Measurements from ENCODE around the gene GRIPAP1. TPM values are rescaled to one million over a fixed set of nuclear protein-coding genes. Genes with fewer than 3 reads are reported as not detected.
A peak's percentile ranks its signal among the peaks of the same experiment; 100 is the strongest.

The GRIPAP1 gene
- total and polyA plus RNA-seq, 2 donors: 16.1 to 27.9 TPM

- H3K4me3 ChIP-seq (ENCODE audit: low read depth, low read length): no peak overlapping the region
- no peak for DNase-seq (ENCODE audit: extremely low spot score)
- WGBS: 87% methylated on average over 7 of the region's 7 CpGs
- H3K27ac ChIP-seq (ENCODE audit: low read depth): no peak overlapping the region
- H3K36me3 ChIP-seq (ENCODE audit: insufficient read depth): no peaks in the 10 kb centered on the region
- H3K4me1 ChIP-seq (ENCODE audit: insufficient read depth): no peaks in the 10 kb centered on the region
Measured at GRCh38 chrX:49019599-49020249, 17.7 kb upstream of the GRIPAP1 start.

GRCh38 chrX:49019050-49019449 is 17.0 kb upstream of the GRIPAP1 start:
- Histone ChIP-seq H3K4me1 (ENCODE audit: insufficient read depth) (no peaks in the 10 kb centered on the region), H3K27ac (ENCODE audit: low read depth) (no peak overlapping the region), H3K36me3 (ENCODE audit: insufficient read depth) (no peaks in the 10 kb centered on the region), H3K4me3 (ENCODE audit: low read depth, low read length) (no peak overlapping the region)
- WGBS: 93% methylated on average over 2 of the region's 2 CpGs
- no peak for DNase-seq (ENCODE audit: extremely low spot score)

GRCh38 chrX:49003696-49004095 is 1.6 kb upstream of the GRIPAP1 start:
- H3K27ac ChIP-seq (ENCODE audit: low read depth): no peak overlapping the region
- H3K4me3 ChIP-seq (ENCODE audit: low read depth, low read length): no peak overlapping the region
- H3K36me3 ChIP-seq (ENCODE audit: insufficient read depth): no peaks in the 10 kb centered on the region
- DNase-seq (ENCODE audit: extremely low spot score): no peak
- 53% methylated on average over 5 of the region's 5 CpGs for WGBS
- no peaks in the 10 kb centered on the region for H3K4me1 ChIP-seq (ENCODE audit: insufficient read depth)

GRCh38 chrX:49001521-49002090 is 458 bp downstream of the GRIPAP1 start:
- no peaks in the 10 kb centered on the region for H3K4me1 ChIP-seq (ENCODE audit: insufficient read depth)
- 2% methylated on average over 17 of the region's 17 CpGs for WGBS
- no peak overlapping the region for H3K27ac ChIP-seq (ENCODE audit: low read depth)
- H3K36me3 ChIP-seq (ENCODE audit: insufficient read depth): peaks cover 3% of the 10 kb centered on the region
- DNase-seq (ENCODE audit: extremely low spot score): peak; percentile 0
- H3K4me3 ChIP-seq (ENCODE audit: low read depth, low read length): peak overlapping the region; percentile 70

- Histone ChIP-seq H3K27ac (ENCODE audit: low read depth) (no peak overlapping the region), H3K4me3 (ENCODE audit: low read depth, low read length) (no peak overlapping the region), H3K36me3 (ENCODE audit: insufficient read depth) (peaks cover 3% of the 10 kb centered on the region), H3K4me1 (ENCODE audit: insufficient read depth) (no peaks in the 10 kb centered on the region)
- 98% methylated on average over 4 of the region's 4 CpGs for WGBS
- no peak for DNase-seq (ENCODE audit: extremely low spot score)
Measured at GRCh38 chrX:49000636-49001035, 1.4 kb downstream of the GRIPAP1 start.

- Histone ChIP-seq H3K36me3 (ENCODE audit: insufficient read depth) (peaks cover 3% of the 10 kb centered on the region), H3K27ac (ENCODE audit: low read depth) (no peak overlapping the region), H3K4me3 (ENCODE audit: low read depth, low read length) (no peak overlapping the region), H3K4me1 (ENCODE audit: insufficient read depth) (no peaks in the 10 kb centered on the region)
- no peak for DNase-seq (ENCODE audit: extremely low spot score)
- 92% methylated on average over 5 of the region's 5 CpGs for WGBS
Measured at GRCh38 chrX:48999030-48999429, 3.0 kb downstream of the GRIPAP1 start.

GRCh38 chrX:48998391-48998790 is 3.7 kb downstream of the GRIPAP1 start:
- DNase-seq (ENCODE audit: extremely low spot score): no peak
- no peak overlapping the region for H3K27ac ChIP-seq (ENCODE audit: low read depth)
- H3K36me3 ChIP-seq (ENCODE audit: insufficient read depth): peaks cover 3% of the 10 kb centered on the region
- H3K4me3 ChIP-seq (ENCODE audit: low read depth, low read length): no peak overlapping the region
- H3K4me1 ChIP-seq (ENCODE audit: insufficient read depth): no peaks in the 10 kb centered on the region
- WGBS: 91% methylated on average over 4 of the region's 4 CpGs

GRCh38 chrX:48997865-48998264 is 4.2 kb downstream of the GRIPAP1 start:
- Histone ChIP-seq H3K4me1 (ENCODE audit: insufficient read depth) (no peaks in the 10 kb centered on the region), H3K27ac (ENCODE audit: low read depth) (no peak overlapping the region), H3K4me3 (ENCODE audit: low read depth, low read length) (no peak overlapping the region), H3K36me3 (ENCODE audit: insufficient read depth) (peaks cover 3% of the 10 kb centered on the region)
- 82% methylated on average over 1 of the region's 1 CpG for WGBS
- no peak for DNase-seq (ENCODE audit: extremely low spot score)

GRCh38 chrX:48997455-48997854 is 4.6 kb downstream of the GRIPAP1 start:
- Histone ChIP-seq H3K27ac (ENCODE audit: low read depth) (no peak overlapping the region), H3K36me3 (ENCODE audit: insufficient read depth) (peaks cover 3% of the 10 kb centered on the region), H3K4me3 (ENCODE audit: low read depth, low read length) (no peak overlapping the region), H3K4me1 (ENCODE audit: insufficient read depth) (no peaks in the 10 kb centered on the region)
- no peak for DNase-seq (ENCODE audit: extremely low spot score)
- 97% methylated on average over 3 of the region's 3 CpGs for WGBS

GRCh38 chrX:48996969-48997368 is 5.1 kb downstream of the GRIPAP1 start:
- no peak for DNase-seq (ENCODE audit: extremely low spot score)
- no peak overlapping the region for H3K4me3 ChIP-seq (ENCODE audit: low read depth, low read length)
- no peak overlapping the region for H3K27ac ChIP-seq (ENCODE audit: low read depth)
- no peaks in the 10 kb centered on the region for H3K4me1 ChIP-seq (ENCODE audit: insufficient read depth)
- H3K36me3 ChIP-seq (ENCODE audit: insufficient read depth): peaks cover 3% of the 10 kb centered on the region
- WGBS: 65% methylated on average over 6 of the region's 6 CpGs

- no peak overlapping the region for H3K4me3 ChIP-seq (ENCODE audit: low read depth, low read length)
- peaks cover 5% of the 10 kb centered on the region for H3K36me3 ChIP-seq (ENCODE audit: insufficient read depth)
- no peaks in the 10 kb centered on the region for H3K4me1 ChIP-seq (ENCODE audit: insufficient read depth)
- H3K27ac ChIP-seq (ENCODE audit: low read depth): no peak overlapping the region
- DNase-seq (ENCODE audit: extremely low spot score): no peak
Measured at GRCh38 chrX:48992341-48992740, 9.7 kb downstream of the GRIPAP1 start.

- no peak for DNase-seq (ENCODE audit: extremely low spot score)
- H3K36me3 ChIP-seq (ENCODE audit: insufficient read depth): peaks cover 6% of the 10 kb centered on the region
- WGBS: 68% methylated on average over 4 of the region's 4 CpGs
- H3K4me3 ChIP-seq (ENCODE audit: low read depth, low read length): no peak overlapping the region
- no peaks in the 10 kb centered on the region for H3K4me1 ChIP-seq (ENCODE audit: insufficient read depth)
- H3K27ac ChIP-seq (ENCODE audit: low read depth): no peak overlapping the region
Measured at GRCh38 chrX:48989483-48989882, 12.6 kb downstream of the GRIPAP1 start.

- H3K36me3 ChIP-seq (ENCODE audit: insufficient read depth): peaks cover 12% of the 10 kb centered on the region
- no peak for DNase-seq (ENCODE audit: extremely low spot score)
- no peak overlapping the region for H3K27ac ChIP-seq (ENCODE audit: low read depth)
- H3K4me1 ChIP-seq (ENCODE audit: insufficient read depth): no peaks in the 10 kb centered on the region
- no peak overlapping the region for H3K4me3 ChIP-seq (ENCODE audit: low read depth, low read length)
- WGBS: 71% methylated on average over 3 of the region's 3 CpGs
Measured at GRCh38 chrX:48983896-48984295, 18.2 kb downstream of the GRIPAP1 start.

GRCh38 chrX:48983081-48983480 is 19.0 kb downstream of the GRIPAP1 start:
- no peak overlapping the region for H3K4me3 ChIP-seq (ENCODE audit: low read depth, low read length)
- no peak overlapping the region for H3K27ac ChIP-seq (ENCODE audit: low read depth)
- no peak for DNase-seq (ENCODE audit: extremely low spot score)
- H3K36me3 ChIP-seq (ENCODE audit: insufficient read depth): peaks cover 12% of the 10 kb centered on the region
- H3K4me1 ChIP-seq (ENCODE audit: insufficient read depth): no peaks in the 10 kb centered on the region
- WGBS: 93% methylated on average over 17 of the region's 17 CpGs

Data from urinary bladder (tissue), 4 donors.